ENCODE data around the gene TAS2R60.

DNA sequence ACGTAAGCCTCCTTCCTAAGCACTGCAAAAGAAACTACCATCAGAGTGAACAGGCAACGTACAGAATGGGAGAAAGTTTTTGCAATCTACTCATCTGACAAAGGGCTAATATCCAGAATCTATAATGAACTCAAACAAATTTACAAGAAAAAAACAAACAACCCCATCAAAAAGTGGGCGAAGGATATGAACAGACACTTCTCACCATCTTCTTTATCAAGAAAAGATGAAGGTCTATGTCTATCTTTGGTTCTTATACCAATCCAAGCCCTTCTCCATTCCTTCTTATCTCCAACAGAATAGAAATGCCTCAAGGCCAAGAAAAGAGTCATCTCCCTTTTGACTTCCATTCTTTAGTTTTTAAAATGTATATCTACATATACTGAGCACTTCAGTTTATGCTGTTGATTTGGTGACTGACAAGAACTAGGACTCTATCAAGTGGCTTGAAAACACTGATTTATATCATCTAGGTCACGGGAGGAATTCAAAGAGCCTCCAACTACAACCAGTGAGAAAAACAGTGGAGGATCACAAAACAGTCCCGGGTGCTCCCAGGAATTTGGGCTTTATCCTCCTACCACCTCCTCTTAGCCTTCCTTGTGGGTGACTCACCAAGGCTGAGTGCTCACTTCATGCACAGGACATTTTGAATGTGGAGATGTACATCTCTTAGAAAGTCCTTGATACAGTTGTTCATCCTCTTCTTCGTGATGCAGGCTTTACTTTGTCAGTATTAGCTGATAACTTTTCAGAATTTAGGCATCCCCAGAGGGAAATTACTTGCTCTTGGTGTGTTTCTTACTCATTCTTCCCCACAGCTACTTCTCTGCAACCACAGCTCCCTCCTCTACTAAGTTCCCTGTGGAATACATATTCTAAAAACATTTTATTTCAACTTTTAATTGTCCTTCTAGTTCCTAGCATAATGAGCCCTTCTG, 49.8 kb downstream of the TAS2R60 start:
- TF ChIP-seq, protein P1, sequence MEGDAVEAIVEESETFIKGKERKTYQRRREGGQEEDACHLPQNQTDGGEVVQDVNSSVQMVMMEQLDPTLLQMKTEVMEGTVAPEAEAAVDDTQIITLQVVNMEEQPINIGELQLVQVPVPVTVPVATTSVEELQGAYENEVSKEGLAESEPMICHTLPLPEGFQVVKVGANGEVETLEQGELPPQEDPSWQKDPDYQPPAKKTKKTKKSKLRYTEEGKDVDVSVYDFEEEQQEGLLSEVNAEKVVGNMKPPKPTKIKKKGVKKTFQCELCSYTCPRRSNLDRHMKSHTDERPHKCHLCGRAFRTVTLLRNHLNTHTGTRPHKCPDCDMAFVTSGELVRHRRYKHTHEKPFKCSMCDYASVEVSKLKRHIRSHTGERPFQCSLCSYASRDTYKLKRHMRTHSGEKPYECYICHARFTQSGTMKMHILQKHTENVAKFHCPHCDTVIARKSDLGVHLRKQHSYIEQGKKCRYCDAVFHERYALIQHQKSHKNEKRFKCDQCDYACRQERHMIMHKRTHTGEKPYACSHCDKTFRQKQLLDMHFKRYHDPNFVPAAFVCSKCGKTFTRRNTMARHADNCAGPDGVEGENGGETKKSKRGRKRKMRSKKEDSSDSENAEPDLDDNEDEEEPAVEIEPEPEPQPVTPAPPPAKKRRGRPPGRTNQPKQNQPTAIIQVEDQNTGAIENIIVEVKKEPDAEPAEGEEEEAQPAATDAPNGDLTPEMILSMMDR (conservative IDR thresholded peaks at IDR 0.05; ENCODE audit: low read depth, low read length): no peak
- no peak for TF ChIP-seq EZH2 (IDR thresholded peaks at IDR 0.05; ENCODE audit: borderline replicate concordance, low read depth, low read length, poor library complexity, severe bottlenecking)

Measured in A673 (cell line).